ENCODE data around the gene LGALS7. TPM values are rescaled to one million over a fixed set of nuclear protein-coding genes. Genes with fewer than 3 reads are reported as not detected.
A peak's percentile ranks its signal among the peaks of the same experiment; 100 is the strongest.

Gene LGALS7
- total RNA-seq, 1 donor from 2014 or later, result 269 TPM

DNA sequence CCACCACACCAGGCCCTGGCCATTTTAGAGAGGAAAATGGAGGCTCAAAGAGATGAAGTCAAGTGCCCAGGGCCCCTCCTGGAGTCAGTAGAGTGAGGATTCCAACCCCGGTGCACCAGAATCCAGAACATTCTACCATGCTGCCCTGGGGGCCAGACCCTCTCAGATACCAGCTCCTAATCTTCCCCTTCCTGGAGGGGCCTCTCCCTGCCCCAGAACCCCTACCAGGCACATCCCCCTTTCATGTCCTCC, 40.1 kb downstream of the LGALS7 start:
- Histone ChIP-seq H3K36me3 (peaks cover 0 to 24% of the 10 kb centered on the region in 2 donors), H3K27me3 (no peaks in the 10 kb centered on the region), H3K4me3 (no peak overlapping the region), H3K9me3 (no peaks in the 10 kb centered on the region), H3K4me1 (peaks cover 42% of the 10 kb centered on the region), H3K27ac (peak overlapping the region; percentile 69)
- no peak for DNase-seq (ENCODE audit: extremely low spot score in 2 of 2)
- TF ChIP-seq POLR2A (IDR thresholded peaks at IDR 0.05), result no peak
- TF ChIP-seq, protein P1, sequence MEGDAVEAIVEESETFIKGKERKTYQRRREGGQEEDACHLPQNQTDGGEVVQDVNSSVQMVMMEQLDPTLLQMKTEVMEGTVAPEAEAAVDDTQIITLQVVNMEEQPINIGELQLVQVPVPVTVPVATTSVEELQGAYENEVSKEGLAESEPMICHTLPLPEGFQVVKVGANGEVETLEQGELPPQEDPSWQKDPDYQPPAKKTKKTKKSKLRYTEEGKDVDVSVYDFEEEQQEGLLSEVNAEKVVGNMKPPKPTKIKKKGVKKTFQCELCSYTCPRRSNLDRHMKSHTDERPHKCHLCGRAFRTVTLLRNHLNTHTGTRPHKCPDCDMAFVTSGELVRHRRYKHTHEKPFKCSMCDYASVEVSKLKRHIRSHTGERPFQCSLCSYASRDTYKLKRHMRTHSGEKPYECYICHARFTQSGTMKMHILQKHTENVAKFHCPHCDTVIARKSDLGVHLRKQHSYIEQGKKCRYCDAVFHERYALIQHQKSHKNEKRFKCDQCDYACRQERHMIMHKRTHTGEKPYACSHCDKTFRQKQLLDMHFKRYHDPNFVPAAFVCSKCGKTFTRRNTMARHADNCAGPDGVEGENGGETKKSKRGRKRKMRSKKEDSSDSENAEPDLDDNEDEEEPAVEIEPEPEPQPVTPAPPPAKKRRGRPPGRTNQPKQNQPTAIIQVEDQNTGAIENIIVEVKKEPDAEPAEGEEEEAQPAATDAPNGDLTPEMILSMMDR (IDR thresholded peaks at IDR 0.05), result no peak
- TF ChIP-seq POLR2AphosphoS5 (IDR thresholded peaks at IDR 0.05; ENCODE audit: insufficient read depth in 1 of 2, low read depth in 1 of 2), result no peak
- intact Hi-C loops (cut with DNase I), result no loop called here

DNA sequence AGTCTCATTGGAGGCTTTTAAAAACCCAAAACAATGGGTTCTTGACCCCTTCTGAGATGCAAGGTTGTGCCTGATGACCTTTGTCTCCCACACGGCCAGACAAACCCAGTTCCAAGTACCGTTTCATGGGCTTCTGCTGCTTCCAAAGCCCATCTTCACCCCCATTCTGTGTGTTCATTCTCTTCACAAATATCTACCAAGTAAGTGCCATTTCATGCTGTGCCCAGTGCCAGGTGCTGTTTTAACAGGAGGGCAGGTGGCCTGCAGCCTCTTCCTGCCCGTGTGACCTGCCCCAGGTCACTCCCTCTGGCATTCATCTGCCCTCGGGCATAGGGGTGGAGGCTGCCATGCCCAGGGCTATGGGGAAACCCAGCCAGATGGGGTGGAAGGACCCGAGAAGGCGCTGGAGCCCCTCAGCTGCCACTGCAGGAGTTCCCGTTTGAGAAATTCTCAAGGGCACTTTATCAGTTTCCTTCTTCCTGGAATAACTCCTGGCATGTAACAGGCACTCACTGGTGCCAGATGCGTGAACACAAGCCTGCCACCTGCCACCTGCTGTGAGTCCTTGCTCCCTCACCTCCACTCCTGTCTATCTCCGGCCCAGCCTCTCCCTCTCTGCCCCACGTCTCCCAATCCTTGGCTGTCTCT, 41.5 kb downstream of the LGALS7 start:
- DNase-seq (ENCODE audit: extremely low spot score in 2 of 2), result no peak
- Histone ChIP-seq H3K4me1 (peaks cover 41% of the 10 kb centered on the region), H3K27ac (peak overlapping the region; percentile 69), H3K9me3 (no peaks in the 10 kb centered on the region), H3K4me3 (no peak overlapping the region), H3K27me3 (no peaks in the 10 kb centered on the region), H3K36me3 (peaks cover 0 to 38% of the 10 kb centered on the region in 2 donors)
- TF ChIP-seq, protein P1 (IDR thresholded peaks at IDR 0.05), result no peak
- TF ChIP-seq POLR2AphosphoS5 (IDR thresholded peaks at IDR 0.05; ENCODE audit: insufficient read depth in 1 of 2, low read depth in 1 of 2) (peak in 1 of 2 donors; percentile 17), POLR2A (IDR thresholded peaks at IDR 0.05) (no peak)
- intact Hi-C loops (cut with DNase I), result no loop called here

DNA sequence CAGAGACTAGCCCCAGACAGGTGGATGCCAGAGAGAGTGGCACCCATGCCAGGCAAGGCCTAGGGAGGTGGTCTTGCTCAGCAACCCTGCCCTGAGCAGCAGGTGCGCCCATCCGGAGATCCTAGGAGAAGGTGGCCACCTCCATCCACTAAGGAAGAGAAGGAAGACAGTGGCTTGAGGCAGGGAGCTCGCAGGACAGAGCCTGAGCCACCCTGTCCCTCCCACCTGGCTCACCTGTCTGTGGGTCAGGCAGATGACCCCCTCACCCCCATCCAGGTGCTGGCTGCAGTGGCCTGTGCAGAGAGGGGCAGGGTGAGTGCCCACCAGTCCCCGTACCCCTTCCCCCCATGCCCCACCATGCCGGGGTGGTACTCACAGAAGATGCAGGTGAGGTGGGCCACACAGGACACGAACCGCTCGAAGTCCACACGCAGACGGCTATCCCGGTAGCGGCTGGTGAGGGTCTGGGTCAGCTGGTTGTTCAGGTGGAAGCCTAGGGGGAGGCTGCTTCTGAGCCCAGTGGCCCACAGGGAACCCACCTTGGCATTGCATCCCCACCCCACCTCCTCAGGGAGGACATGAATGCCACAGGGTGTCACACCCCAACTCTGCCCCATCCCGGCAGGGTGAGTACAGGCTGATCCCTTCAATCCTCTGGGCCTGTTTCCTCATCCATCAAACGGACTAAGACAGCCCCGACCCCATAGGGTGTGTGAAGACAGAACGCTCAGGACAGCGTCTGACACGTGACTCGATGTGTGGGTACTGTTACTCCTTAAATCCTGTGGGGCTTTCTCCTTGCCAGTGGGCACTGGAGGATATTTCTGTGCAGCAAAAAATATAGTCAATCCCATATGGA, 42.4 kb downstream of the LGALS7 start:
- TF ChIP-seq POLR2A (IDR thresholded peaks at IDR 0.05), result no peak
- TF ChIP-seq, protein P1 (IDR thresholded peaks at IDR 0.05), result no peak
- no peak for TF ChIP-seq POLR2AphosphoS5 (IDR thresholded peaks at IDR 0.05; ENCODE audit: insufficient read depth in 1 of 2, low read depth in 1 of 2)
- Histone ChIP-seq H3K4me1 (peaks cover 33% of the 10 kb centered on the region), H3K27me3 (no peaks in the 10 kb centered on the region), H3K4me3 (no peak overlapping the region), H3K27ac (peak overlapping the region; percentile 7), H3K36me3 (peaks cover 0 to 46% of the 10 kb centered on the region in 2 donors), H3K9me3 (no peaks in the 10 kb centered on the region)
- intact Hi-C loops (cut with DNase I), result no loop called here
- DNase-seq (ENCODE audit: extremely low spot score in 2 of 2), result no peak

DNA sequence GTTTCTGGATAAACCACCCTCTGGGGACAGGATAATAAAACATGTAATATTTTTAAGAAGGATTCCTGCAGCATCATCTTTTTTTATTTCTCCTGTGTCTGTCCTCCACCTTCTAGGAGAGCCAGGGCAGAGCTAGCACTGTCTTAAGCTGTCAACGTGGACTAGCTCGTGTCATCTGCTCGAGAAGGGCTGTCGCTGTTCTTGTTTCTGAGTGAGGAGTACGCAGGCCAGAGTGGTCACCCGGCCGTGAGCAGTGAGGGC, 42.9 kb downstream of the LGALS7 start:
- Histone ChIP-seq H3K4me3 (no peak overlapping the region), H3K36me3 (peaks cover 0 to 51% of the 10 kb centered on the region in 2 donors), H3K27me3 (no peaks in the 10 kb centered on the region), H3K4me1 (peaks cover 33% of the 10 kb centered on the region), H3K27ac (peak overlapping the region; percentile 7), H3K9me3 (no peaks in the 10 kb centered on the region)
- no peak for DNase-seq (ENCODE audit: extremely low spot score in 2 of 2)
- TF ChIP-seq POLR2AphosphoS5 (IDR thresholded peaks at IDR 0.05; ENCODE audit: insufficient read depth in 1 of 2, low read depth in 1 of 2) (no peak), POLR2A (IDR thresholded peaks at IDR 0.05) (no peak)
- TF ChIP-seq, protein P1 (IDR thresholded peaks at IDR 0.05), result no peak
- intact Hi-C loops (cut with DNase I), result no loop called here

Data from vagina (tissue), 2 donors.